HEK293T (cell line): Measurements from ENCODE around the gene HLA-DRB1.

ENCODE experiments used
- BHLHE40 ChIP-seq: fragments of 450-650 bp; IDR thresholded peaks from 2 replicates; pipeline ENCODE4 v1.6.1; 2016; ENCODE audit warnings: mild to moderate bottlenecking, moderate library complexity, borderline replicate concordance
- ELF4 ChIP-seq: fragments of 450-650 bp; IDR thresholded peaks from 2 replicates; pipeline ENCODE4 v1.6.1; 2017; ENCODE audit warnings: antibody characterized with exemption
- FOXA1 ChIP-seq: fragments of 450-650 bp; IDR thresholded peaks from 2 replicates; pipeline ENCODE4 v1.6.1; 2016; ENCODE audit warnings: mild to moderate bottlenecking
- FOXK2 ChIP-seq: fragments of 450-650 bp; IDR thresholded peaks from 2 replicates; pipeline ENCODE4 v1.6.1; 2016; ENCODE audit warnings: mild to moderate bottlenecking
- HDGF ChIP-seq: fragments of 450-650 bp; IDR thresholded peaks from 2 replicates; pipeline ENCODE4 v1.6.1; 2017; ENCODE audit warnings: antibody characterized with exemption, borderline replicate concordance
- LEF1 ChIP-seq: fragments of 450-650 bp; IDR thresholded peaks from 2 replicates; pipeline ENCODE4 v1.6.1; 2017; ENCODE audit warnings: mild to moderate bottlenecking, borderline replicate concordance
- SP1 ChIP-seq: fragments of 450-650 bp; IDR thresholded peaks from 2 replicates; pipeline ENCODE4 v1.6.1; 2017
- SUZ12 ChIP-seq: fragments of 450-650 bp; IDR thresholded peaks from 2 replicates; pipeline ENCODE4 v1.6.1; 2016; ENCODE audit warnings: mild to moderate bottlenecking

GRCh38 chr6:32607988-32608298 lies 18.3 kb upstream of the HLA-DRB1 start:
- TF ChIP-seq LEF1 (no peak), HDGF (no peak), FOXK2 (no peak), ELF4 (no peak), SP1 (no peak), BHLHE40 (no peak), FOXA1 (no peak), SUZ12 (no peak)
